Right renal pelvis (tissue), 4 donors: Measurements from ENCODE around the gene RHOV. TPM values are rescaled to one million over a fixed set of nuclear protein-coding genes. Genes with fewer than 3 reads are reported as not detected.
A peak's percentile ranks its signal among the peaks of the same experiment; 100 is the strongest.
"Not testable (repeated sequence)": the region's sequence is repeated elsewhere in the genome, so short reads cannot be mapped to it uniquely, and the experiment has no call there.

Experiments
- DNase-seq, 4 donors: peaks; one replicate each; pipeline ENCODE4 v3.0.0-alpha.2; 2013; ENCODE audit warnings: low read depth in 4 of 4, low spot score in 3 of 4, missing footprints in 1 of 4
- polyA plus RNA-seq, 4 donors: library from polyadenylated mRNA; unstranded; fragments of 120-200 nt; gene quantifications; one replicate each; pipeline ENCODE4 v1.2.1, GENCODE V29; 2013; ENCODE audit not compliant: insufficient read length in 4 of 4

The RHOV gene
- polyA plus RNA-seq, 4 donors, result 1.8 to 2.6 (median 2.1) TPM

GRCh38 chr15:40875991-40876730 is 2.1 kb upstream of the RHOV start:
- DNase-seq, result no peak

GRCh38 chr15:40872791-40873693 is 992 bp downstream of the RHOV start:
- DNase-seq, result no peak

- no peak for DNase-seq
These were observed 2.1 kb downstream of the RHOV start for GRCh38 chr15:40871749-40872617.

- DNase-seq, result no peak
These were observed 3.3 kb downstream of the RHOV start for GRCh38 chr15:40870716-40871115.

- DNase-seq, result no peak
These were observed 4.3 kb downstream of the RHOV start for GRCh38 chr15:40869686-40870085.

- DNase-seq, result no peak
These were observed 6.8 kb downstream of the RHOV start for GRCh38 chr15:40867199-40867598.

GRCh38 chr15:40863660-40864270 is 10.3 kb downstream of the RHOV start:
- no peak for DNase-seq

GRCh38 chr15:40861147-40861546 is 12.9 kb downstream of the RHOV start:
- DNase-seq, result not testable (repeated sequence)

- peak in 2 of 4 donors; percentile 62 to 65 for DNase-seq
These were observed 14.7 kb downstream of the RHOV start for GRCh38 chr15:40859206-40859851.

GRCh38 chr15:40858706-40859105 is 15.3 kb downstream of the RHOV start:
- no peak for DNase-seq

GRCh38 chr15:40857601-40858341 is 16.3 kb downstream of the RHOV start:
- peak in 2 of 4 donors; percentile 70 for DNase-seq

- no peak for DNase-seq
These were observed 17.3 kb downstream of the RHOV start for GRCh38 chr15:40856746-40857145.

- no peak for DNase-seq
These were observed 18.3 kb downstream of the RHOV start for GRCh38 chr15:40855706-40856234.

GRCh38 chr15:40854161-40854560 is 19.9 kb downstream of the RHOV start:
- DNase-seq, result no peak

GRCh38 chr15:40853241-40853890 is 20.7 kb downstream of the RHOV start:
- DNase-seq, result no peak

GRCh38 chr15:40852529-40852928 is 21.5 kb downstream of the RHOV start:
- no peak for DNase-seq

- no peak for DNase-seq
These were observed 23.4 kb downstream of the RHOV start for GRCh38 chr15:40850576-40851112.
